Right forelimb (tissue), 1 donor: ENCODE data around the gene TCF12.

Experiments used
- DNase-seq: peaks from one replicate; pipeline ENCODE4 v3.0.0-alpha.2; 2018

The TCF12 gene

GRCh38 chr15:57184502-57184901 is 266.1 kb downstream of the TCF12 start:
- DNase-seq = no peak

GRCh38 chr15:57185507-57186074 is 267.1 kb downstream of the TCF12 start:
- no peak for DNase-seq

GRCh38 chr15:57189466-57189865 is 271.0 kb downstream of the TCF12 start:
- DNase-seq = no peak

GRCh38 chr15:57190208-57190607 is 271.8 kb downstream of the TCF12 start:
- DNase-seq = no peak

- no peak for DNase-seq
Measured at GRCh38 chr15:57193161-57193560, 274.7 kb downstream of the TCF12 start.

- DNase-seq = no peak
Measured at GRCh38 chr15:57195326-57195725, 276.9 kb downstream of the TCF12 start.

GRCh38 chr15:57196865-57197264 is 278.4 kb downstream of the TCF12 start:
- DNase-seq = no peak

- DNase-seq = no peak
Measured at GRCh38 chr15:57198131-57198530, 279.7 kb downstream of the TCF12 start.

GRCh38 chr15:57198654-57199291 is 280.3 kb downstream of the TCF12 start:
- DNase-seq = no peak

- no peak for DNase-seq
Measured at GRCh38 chr15:57201578-57201977, 283.1 kb downstream of the TCF12 start.

GRCh38 chr15:57203906-57204305 is 285.5 kb downstream of the TCF12 start:
- no peak for DNase-seq

GRCh38 chr15:57205027-57205855 is 286.8 kb downstream of the TCF12 start:
- no peak for DNase-seq

GRCh38 chr15:57205996-57206395 is 287.6 kb downstream of the TCF12 start:
- DNase-seq = no peak

GRCh38 chr15:57213862-57214261 is 295.4 kb downstream of the TCF12 start:
- DNase-seq = no peak

- no peak for DNase-seq
Measured at GRCh38 chr15:57215326-57215725, 296.9 kb downstream of the TCF12 start.

- no peak for DNase-seq
Measured at GRCh38 chr15:57215881-57216280, 297.4 kb downstream of the TCF12 start.

- DNase-seq = no peak
Measured at GRCh38 chr15:57216288-57216687, 297.8 kb downstream of the TCF12 start.

GRCh38 chr15:57217778-57218598 is 299.5 kb downstream of the TCF12 start:
- no peak for DNase-seq

GRCh38 chr15:57218826-57219576 is 300.6 kb downstream of the TCF12 start:
- no peak for DNase-seq

GRCh38 chr15:57220205-57220604 is 301.8 kb downstream of the TCF12 start:
- DNase-seq = no peak

- DNase-seq = no peak
Measured at GRCh38 chr15:57221134-57221533, 302.7 kb downstream of the TCF12 start.

GRCh38 chr15:57223345-57223744 is 304.9 kb downstream of the TCF12 start:
- no peak for DNase-seq
